ENCODE results near the gene ASH1L.

Gene ASH1L

GRCh38 chr1:155326020-155326526 lies 236.5 kb downstream of the ASH1L start:
- no peak for DNase-seq

GRCh38 chr1:155325603-155325893 lies 237.1 kb downstream of the ASH1L start:
- no peak for DNase-seq

GRCh38 chr1:155324717-155325602 lies 237.6 kb downstream of the ASH1L start:
- no peak for DNase-seq

- peak; percentile 71 for DNase-seq
Measured at GRCh38 chr1:155324037-155324716, 238.4 kb downstream of the ASH1L start.

GRCh38 chr1:155323729-155324036 lies 238.9 kb downstream of the ASH1L start:
- DNase-seq: peak; percentile 72

- DNase-seq: peak; percentile 88
Measured at GRCh38 chr1:155322953-155323728, 239.5 kb downstream of the ASH1L start.

- DNase-seq: no peak
Measured at GRCh38 chr1:155322571-155322952, 240.0 kb downstream of the ASH1L start.

- DNase-seq: no peak
Measured at GRCh38 chr1:155321639-155322503, 240.7 kb downstream of the ASH1L start.

GRCh38 chr1:155320661-155321617 lies 241.7 kb downstream of the ASH1L start, which contains the start of gene RUSC1:
Gene RUSC1 (plus strand): TSS chr1:155320894. CDS start chr1:155321774, 880 bp downstream.
- peak; percentile 67 for DNase-seq

GRCh38 chr1:155320252-155320651 lies 242.4 kb downstream of the ASH1L start:
- DNase-seq: no peak

- no peak for DNase-seq
Measured at GRCh38 chr1:155319536-155319935, 243.1 kb downstream of the ASH1L start.

GRCh38 chr1:155318082-155318481 lies 244.5 kb downstream of the ASH1L start:
- no peak for DNase-seq

GRCh38 chr1:155316922-155317321 lies 245.7 kb downstream of the ASH1L start:
- no peak for DNase-seq

- no peak for DNase-seq
Measured at GRCh38 chr1:155313261-155313660, 249.3 kb downstream of the ASH1L start.

GRCh38 chr1:155309423-155310021 lies 253.1 kb downstream of the ASH1L start:
- no peak for DNase-seq

GRCh38 chr1:155308493-155309422 lies 253.8 kb downstream of the ASH1L start, which contains the start of gene FDPS:
Gene FDPS (plus strand): TSS chr1:155308866. CDS start chr1:155309790, 924 bp downstream.
- DNase-seq: peak; percentile 88

- DNase-seq: no peak
Measured at GRCh38 chr1:155307247-155307740, 255.3 kb downstream of the ASH1L start.

- no peak for DNase-seq
Measured at GRCh38 chr1:155305881-155306391, 256.7 kb downstream of the ASH1L start.

GRCh38 chr1:155304558-155305063 lies 258.0 kb downstream of the ASH1L start:
- no peak for DNase-seq

All from activated T-cell treated with anti-CD3 and anti-CD28 coated beads for 4 hours (primary cell).